Fibroblast of lung (primary cell): ENCODE data around the gene FAM13A.

Experiments used
- CTCF ChIP-seq, 2 donors: IDR thresholded peaks in 1 of 2; conservative IDR thresholded peaks in 1 of 2; 1 replicate in 1 of 2; 2 replicates in 1 of 2; pipeline ENCODE4 v1.5.1; 2011 to 2012; ENCODE audit warnings: low read length in 2 of 2, control low read depth in 1 of 2, inconsistent platforms in 1 of 2, low read depth in 1 of 2, mild to moderate bottlenecking in 1 of 2
- EZH2 ChIP-seq: IDR thresholded peaks from 2 replicates; pipeline ENCODE4 v1.5.1; 2012; ENCODE audit warnings: low read length, control low read depth, mild to moderate bottlenecking; ENCODE audit errors: missing control alignments

- TF ChIP-seq CTCF (conservative IDR thresholded peaks at IDR 0.05 in 1 of 2, IDR thresholded peaks at IDR 0.05 in 1 of 2; ENCODE audit: low read depth in 1 of 2, low read length in 2 of 2) (no peak), EZH2 (no peak)
Measured at GRCh38 chr4:88761342-88761741, 295.6 kb downstream of the FAM13A start.
